Measurements from ENCODE around the gene DGKZ.

GRCh38 chr11:46332568-46333393 is 14.5 kb upstream of the DGKZ start:
- no peak for TF ChIP-seq EP300 (IDR thresholded peaks at IDR 0.05)
- TF ChIP-seq POLR2A (IDR thresholded peaks at IDR 0.05): no peak
